HG03442 (cell line): Measurements from ENCODE around the gene PAOX.

Experiments
- ATAC-seq: cut with Tn5 transposase; IDR thresholded peaks from one replicate; pipeline ENCODE4 v1.9.1; 2021; ENCODE audit warnings: mild to moderate bottlenecking, moderate library complexity; ENCODE audit not compliant: unreplicated experiment

PAOX gene

DNA sequence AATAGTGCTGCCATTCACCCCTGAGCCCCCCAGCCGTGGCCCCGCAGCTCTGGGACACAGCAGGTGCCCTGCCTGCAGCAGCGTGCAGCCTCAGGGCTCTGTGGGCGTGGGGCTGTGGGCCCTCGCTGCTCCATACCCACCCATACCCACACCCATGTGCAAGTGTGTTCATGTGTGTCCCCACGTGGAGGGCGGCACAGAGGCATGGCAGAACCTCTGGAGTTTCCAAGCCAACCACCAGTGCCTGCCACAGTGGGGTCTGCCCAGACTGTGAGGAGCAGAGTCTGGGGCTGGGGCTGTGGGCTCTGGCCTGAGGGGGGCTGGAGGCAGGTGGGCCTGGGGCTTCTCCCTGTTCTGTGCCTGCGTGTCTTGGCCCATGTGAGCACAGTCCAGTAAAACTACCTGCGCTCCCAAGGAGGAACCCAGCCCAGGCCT is 29.5 kb upstream of the PAOX start:
- no peak for ATAC-seq

DNA sequence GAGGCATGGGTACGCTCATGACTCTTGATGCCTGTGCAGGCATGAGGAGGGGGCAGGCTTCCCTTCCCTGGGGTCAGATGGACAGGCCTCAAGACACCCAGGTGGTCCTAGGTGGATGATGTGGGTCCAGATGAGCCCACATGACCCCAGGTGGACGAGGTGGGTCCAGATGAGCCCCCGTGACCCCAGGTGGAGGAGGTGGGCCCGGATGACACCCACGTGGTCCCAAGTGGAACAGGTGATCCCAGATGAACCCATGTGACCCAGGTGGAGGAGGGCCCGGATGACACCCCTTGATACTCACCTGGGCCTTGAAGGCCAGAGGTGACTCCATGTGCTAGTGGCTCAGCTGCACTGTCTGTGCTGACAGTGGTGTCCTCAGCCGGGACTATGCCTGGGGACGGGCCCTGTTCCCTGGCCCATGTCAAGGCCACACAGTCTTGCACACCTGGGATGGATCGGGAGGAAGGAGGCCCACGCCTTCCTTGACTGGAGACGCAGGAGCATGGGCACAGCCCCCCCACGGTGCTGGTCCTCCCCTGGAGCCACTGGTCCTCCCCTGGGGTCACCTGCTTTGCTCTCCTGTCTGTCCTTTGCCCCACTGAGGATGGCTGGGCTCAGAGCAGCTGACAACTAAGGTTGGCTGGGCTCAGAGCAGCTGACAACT is 28.6 kb upstream of the PAOX start:
- no peak for ATAC-seq

DNA sequence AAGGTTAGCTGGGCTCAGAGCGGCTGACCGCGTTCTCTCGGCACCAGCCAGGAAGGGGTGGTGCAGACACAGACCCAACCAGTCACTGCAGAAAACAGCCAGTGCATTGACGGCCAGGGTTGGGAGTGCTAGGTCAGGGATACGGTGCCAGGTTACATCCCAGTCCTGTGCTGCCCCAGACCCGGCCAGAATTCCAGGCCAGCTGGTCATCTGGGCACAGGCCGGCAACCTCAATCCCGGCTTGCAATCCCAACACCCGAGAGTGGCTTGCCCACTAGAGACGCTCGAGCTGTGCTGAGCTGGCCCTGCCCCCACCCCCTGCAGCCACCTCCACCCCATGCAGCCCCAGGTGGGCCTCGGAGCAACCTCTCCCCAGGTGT is 28.1 kb upstream of the PAOX start:
- ATAC-seq = no peak

DNA sequence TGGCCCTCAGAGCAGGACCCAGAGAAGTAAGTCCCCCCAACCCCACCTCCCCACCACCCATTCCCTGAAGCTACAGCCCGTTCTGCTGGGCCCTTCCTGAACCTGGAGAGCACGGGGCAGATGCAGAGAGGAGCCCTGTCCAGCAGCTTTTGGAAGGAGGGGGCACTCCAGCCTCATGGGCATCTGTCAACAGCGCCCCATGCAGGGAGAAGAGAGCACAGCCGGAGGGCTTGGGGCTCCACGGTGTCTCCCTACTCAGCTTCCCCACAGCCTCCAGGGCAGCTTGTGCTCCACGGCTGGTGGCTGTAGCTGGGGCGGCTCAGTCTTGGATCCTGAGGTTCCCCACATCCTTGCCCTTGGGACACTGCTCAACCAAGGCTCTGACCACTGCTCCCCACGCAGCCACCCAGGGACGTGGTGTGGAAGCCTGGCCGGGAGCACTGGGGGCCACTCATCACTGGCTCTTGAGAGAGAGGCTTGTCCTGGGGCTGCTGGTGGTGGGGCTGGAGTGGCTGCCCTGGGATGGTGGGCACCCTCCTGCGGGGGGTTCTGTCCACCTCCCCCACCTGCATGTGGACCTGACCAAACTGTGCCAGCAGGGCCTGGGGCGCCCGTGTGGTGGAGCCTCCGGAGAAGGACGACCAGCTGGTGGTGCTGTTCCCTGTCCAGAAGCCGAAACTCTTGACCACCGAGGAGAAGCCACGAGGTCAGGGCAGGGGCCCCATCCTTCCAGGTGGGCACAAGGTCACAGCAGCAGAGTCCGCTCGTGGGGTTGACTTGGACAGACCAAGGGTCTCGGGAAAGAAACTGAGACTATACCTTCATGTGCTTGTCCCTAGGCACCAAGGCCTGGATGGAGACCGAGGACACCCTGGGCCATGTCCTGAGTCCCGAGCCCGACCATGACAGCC is 27.4 kb upstream of the PAOX start:
- no peak for ATAC-seq

DNA sequence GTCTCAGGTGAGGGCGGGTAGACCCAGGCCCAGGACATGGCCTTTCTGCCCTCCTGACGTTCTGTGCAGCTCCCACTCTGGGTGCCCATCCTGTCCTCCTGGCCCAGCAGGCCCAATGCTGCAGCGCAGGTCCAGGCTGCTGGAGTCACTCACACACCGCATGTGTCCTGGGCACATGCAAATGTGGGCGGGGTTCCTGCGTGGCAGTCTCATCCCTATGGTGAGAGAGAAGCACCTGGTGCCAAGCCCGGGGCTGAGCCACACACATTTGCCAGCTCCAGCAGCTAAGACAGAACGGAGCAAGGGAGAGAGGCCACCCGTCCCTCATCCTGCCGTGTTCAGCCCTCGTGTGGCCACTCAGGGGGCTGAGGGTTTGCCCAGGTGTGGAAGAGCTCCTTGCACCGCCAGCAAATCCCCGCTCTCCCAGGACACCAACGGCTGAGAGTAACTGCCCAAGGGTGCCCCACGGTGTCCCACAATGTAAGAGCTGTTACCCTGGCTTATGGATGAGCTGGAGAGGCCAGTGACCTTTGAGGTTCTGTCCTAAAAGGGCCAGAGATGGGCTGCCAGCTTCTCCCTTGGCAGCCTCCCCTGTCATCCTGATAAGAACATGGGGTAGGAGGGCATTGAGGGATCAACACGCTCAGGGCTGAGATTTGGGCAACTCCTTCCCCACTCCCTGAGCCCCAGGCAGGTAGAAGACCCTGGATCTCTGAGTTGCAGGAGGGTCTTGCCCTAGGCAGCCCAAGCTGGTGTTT is 25.7 kb upstream of the PAOX start:
- ATAC-seq = no peak

DNA sequence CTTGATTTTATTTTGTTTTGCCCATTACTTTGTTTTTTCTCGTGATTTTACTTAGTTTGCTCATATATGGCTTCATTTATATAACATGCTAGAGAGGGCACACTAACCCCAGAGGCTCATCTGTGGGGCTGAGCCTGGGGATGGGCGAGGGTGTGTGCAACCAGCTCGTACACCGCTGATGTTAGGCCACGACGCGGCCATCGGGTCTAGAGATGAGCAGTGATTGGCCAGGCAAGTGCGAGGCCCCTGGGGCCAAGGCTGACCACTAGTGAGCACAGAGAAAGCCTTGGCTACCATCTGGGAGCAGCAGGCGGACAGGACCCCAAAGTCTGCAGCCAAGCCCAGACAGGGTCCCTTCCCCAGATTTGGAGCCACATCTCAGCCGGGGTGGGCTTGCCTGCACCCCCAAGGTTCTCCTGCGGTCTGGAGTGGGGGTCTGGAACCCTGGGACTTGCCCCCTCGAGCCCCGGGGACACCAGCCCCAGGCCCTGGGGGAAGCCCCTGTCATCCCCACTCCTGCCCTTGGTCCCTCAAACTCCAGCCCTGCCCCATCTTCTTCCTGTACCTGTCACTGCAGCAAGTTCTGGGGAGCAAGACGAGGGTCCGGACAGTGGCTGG is 25.0 kb upstream of the PAOX start:
- ATAC-seq = no peak

DNA sequence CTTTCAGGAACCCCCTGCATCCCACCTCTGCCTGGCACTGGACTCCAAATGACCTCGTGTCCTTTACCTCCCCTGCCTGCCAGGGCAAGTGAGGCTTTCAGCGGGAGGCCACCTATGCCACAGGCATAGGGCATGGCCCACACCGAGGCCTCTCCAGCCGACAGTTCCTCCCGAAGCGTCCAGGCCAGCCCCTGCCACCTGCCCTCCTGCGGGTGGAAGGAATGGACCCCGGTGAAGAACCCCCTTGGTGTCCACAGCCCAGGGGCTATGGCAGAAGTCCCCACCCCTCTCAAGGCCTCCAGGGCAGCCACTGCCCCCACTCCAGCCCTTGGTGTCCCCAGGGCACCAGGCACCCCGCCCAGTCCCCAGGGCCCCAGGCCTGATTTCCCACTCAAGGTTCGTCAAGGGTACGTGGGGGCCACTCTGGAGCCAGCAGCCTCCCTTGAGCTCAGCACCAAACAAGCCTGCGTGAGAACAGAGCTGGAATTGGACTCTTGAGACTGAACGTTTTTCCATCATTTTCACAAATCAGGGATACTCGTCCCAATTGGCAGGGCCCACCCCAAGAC is 24.3 kb upstream of the PAOX start:
- ATAC-seq = no peak

DNA sequence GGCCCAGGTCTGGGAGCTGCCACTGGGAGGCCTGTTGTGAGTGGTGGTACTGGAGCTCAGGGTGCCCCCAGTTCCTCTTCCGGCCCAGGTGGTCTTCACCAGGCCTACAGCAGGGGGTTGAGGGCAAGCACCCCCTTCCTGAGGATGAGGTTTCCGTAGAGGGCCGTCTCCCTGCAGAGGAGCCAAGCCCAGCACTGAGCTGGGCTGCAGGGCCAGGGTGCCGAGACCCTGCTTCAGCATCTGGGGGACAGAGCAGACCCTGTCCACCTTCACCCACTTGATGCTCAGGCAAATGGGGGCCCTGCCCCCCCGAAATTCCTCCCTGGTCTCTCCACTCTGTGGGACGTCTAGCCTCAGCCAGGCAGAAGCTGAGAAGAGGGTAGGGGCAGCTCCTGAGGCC is 23.8 kb upstream of the PAOX start:
- no peak for ATAC-seq

DNA sequence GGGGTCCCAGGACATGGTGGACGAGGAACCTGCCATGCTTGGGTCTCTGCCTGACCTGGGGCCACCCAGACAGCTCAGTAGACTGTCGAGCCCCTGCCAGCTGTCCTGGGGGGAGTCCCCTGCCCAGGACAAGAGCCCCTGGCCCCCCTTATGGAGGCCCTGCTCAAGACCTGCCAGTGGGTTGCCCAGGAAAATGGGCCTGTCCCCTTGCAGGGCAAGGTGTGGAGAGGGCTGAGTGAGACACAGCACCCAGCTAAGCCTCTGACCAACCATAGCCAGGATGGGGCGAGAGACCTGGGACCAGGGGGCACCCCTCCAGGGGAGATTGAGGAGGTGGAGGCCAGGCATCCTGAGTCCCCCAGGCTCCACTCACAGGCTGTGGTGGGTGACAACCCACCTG is 23.1 kb upstream of the PAOX start:
- no peak for ATAC-seq

DNA sequence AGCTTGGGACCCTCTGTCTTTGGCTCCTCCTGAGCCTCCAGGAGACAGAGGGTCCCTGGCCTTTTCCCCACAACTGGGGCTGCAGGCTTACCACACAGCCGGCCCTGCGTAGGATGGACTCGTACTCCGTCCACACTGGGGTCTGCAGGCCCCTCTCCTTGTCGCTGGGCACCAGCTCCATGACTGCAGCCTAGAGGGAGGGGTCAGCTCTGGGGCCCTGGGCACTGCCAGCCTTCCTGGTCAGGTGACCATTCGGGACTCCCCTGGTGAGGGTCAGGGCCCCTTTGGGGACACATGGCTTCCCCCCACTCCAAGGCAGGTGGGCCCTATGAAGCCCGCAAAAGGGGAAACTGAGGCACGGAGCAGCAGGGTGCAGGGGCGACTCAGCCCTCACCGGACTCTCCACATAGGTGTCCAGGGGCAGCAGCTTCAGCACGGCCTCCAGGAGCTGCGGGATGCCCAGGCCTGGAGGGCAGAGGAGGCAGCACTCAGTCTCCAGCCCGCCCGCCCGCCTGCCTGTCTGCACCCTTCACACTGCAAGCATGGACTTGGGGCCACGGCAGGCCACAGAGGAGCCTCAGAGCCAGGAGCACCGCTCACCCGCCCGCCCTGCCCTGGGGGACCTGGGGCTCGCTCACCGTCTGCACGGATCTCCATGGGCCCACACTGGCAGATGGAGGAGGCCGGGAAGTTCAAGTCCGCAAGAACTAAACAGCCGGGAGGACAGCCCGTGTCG is 22.3 kb upstream of the PAOX start:
- no peak for ATAC-seq

DNA sequence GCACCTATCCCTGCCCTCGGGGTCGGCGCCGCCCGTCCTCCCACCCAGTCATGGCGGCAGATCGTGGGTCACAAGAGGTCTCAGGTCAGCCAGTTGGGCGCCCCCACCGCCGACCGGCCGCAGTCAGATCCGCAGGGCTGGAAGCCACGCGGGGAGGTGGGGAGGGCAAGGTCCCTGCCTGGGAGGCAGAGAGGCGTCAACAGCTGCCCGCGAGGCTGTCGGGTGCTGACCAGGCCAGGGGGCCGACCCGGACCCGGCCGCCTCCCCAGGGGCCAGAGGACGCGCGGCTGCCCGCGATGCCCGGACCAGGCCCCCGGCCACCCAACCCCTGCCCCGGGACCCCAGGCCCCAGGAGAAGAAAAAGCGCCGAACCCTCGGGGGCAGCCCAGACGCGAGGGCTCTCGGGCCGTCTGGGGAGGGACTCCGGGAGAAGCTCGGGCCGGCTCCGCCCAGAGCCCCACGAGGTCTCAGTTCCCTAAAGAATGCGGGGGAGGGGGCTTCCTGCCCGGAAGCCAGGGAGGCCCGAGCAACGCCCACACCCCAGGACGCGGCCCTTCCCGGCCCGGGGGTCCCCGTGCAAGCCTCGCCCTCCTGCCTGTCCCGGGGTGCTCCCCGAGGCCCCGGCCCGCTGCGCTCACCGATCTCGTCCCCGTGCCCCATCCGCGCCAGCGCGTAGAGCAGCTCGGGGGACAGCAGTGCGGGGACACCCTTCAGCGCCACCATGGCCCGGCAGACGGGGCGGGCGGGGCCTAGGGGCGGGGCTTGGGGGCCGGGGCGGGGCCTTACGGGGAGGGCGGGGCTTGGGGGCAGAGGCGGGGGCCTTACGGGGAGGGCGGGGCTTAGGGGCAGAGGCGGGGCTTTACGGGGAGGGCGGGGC is 21.5 kb upstream of the PAOX start, which contains the start of gene FUOM:
Gene FUOM (minus strand): TSS at position 735 of the 877 bp plus-strand sequence. CDS start 12 bp downstream, at position 723.
- ATAC-seq = peak; percentile 64

DNA sequence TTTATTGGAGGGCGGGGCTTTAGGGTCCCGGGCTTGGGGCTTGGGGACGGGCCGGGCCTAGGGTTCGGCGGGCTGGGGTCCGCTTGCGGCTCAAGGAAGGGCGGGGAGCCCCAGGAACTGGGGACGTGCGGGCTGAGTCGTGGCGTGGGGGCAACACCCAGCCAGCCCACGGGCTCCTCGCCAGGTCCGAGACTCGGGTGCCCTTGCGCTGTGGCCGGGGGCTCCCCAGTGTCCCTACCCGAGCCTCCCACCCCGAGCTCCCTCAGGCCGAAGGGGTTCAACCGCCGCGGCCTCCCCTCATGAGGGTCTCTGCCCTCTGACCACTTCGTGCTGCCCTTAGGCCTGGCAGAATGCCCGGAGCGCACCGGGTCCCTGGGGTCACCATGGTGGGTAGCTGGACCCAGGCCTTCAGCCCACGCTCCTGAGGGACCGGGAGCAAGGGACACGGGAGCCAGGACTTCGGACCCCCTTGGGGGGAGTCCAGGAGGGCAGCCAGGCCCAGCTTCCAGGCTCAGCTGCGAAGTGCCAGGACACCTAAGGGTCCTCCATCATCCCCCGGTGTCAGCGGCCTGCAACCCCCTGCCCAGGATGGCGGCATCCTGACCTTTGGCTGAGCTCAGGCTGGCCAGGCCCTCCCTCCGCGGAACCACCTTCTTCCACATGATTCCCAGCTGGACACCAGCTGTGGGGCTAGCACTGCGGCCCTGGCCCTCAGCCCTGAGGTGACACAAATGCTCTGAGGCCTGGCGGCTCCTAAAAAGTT is 20.7 kb upstream of the PAOX start:
- no peak for ATAC-seq

DNA sequence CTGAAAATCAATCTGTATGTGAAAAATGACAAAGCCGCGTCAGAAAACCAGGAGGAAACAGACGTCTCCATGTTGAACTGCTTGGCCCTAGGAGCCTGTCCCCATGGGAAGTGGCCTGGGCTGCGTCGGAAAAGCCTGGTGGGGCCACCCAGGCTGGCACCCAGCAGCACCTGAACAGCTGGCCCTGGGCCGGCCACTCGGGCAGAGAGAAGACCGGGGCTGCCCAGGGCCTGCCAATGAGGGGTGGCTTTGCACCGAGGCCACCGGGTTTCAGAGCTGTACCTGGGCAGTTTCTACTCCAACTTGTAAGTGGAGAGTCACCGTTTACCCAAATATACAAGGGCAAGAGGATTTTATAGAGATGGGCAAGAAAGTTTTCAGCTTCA is 20.1 kb upstream of the PAOX start:
- no peak for ATAC-seq

DNA sequence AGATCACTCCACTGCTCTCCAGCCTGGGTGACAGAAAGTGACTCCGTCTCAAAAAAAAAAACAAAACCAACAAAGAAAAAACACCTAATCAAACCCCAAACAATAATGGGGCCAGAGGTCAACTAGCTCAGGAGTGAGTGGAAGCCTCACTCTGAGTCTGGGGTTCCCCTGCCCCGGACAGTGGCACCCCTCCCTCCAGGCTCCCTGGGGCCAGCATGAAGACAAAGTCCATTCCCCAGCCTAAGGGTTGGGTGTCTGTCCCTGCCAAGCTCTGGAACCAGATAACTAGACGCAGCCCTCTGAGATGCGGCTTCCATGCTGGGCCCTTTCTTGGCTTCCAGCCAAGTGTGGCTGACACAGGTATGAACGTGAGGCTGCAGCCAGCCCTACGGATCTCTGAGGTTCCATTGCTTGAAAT is 19.5 kb upstream of the PAOX start:
- ATAC-seq = no peak

DNA sequence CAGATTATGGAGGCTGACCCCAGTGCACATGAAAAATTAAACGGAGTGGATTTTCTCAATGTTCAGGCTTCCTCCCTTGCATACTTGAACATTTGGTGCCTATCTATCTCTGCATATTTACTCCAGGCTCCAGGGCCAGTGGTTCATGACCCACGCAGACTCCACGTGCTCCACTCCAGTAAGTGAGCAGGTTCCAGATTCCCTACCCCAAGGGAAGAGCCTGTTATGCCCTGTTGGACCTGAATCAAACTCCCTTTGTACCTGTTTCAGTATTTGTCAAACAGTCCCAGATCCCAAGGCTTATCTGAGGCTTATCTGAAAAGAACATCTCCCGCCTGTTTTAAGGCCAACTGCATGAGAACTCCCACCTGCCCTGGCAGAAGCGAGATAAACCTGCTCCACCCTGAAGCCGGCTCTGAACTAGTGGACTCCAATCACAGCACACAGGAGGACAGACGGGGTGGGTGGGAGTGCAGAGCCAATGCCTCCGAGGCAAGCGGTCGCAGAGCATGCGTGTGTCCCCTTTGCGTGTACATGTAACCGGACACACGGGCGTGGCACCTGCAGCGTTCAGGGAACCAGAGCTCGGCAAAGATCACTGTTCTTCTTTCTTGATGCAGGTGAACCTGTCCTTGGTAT is 19.0 kb upstream of the PAOX start:
- no peak for ATAC-seq

DNA sequence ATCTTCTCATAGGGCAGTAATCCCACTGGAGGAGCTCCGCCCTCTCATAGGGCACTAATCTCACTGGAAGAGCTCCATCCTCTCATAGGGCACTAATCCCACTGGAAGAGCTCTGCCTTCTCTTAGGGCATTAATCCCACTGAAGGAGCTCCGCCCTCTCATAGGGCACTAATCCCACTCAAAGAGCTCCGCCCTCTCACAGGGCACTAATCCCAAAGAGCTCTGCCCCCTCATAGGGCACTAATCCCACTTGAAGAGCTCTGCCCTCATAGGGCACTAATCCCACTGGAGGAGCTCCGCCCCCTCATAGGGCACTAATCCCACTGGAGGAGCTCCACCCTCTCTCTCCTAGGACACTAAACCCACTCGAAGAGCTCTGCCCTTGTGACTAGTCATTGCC is 17.8 kb upstream of the PAOX start:
- no peak for ATAC-seq

DNA sequence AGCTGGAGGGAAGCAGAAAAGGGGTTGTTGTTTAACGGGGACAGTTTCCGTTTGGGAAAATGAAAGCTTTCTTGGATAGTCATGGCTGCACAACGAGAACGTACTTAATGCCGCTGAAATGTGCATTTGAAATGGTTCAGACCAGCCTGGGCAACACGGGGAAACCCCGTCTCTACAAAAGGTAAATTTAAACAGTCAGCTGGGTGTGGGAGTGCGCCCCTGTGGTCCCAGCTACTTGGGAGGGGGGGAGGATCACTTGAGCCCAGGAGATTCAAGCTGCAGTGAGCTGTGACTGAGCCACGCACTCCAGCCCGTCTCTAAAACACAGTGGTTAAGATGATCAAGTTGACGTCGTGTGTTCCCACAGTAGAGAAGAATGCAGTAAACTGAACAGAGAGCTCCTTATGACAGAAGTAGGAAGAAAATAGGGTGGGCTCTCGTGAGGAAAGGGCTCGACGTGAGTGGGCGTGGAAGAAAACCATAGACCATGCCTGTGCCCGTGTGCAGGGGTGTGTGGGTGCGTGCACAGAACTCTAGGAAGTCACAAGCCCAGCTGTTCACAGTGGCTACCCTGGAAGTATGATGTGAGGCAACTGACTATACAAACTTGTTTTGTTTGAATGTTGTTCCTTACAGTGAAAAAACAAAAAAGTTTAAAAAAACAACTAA is 17.2 kb upstream of the PAOX start:
- no peak for ATAC-seq
